Progenitor cell of endocrine pancreas (in vitro differentiated cells): Measurements from ENCODE around the gene GADL1. TPM values are rescaled to one million over a fixed set of nuclear protein-coding genes. Genes with fewer than 3 reads are reported as not detected.

Source experiments
- DNase-seq: peaks from one replicate; pipeline ENCODE4 v3.0.0; 2021; ENCODE audit warnings: low spot score; ENCODE audit not compliant: unreplicated experiment
- H3K27ac Mint-ChIP-seq: 2 replicates; pipeline ENCODE4 v1.8.0; 2021; ENCODE audit warnings: mild to moderate bottlenecking, moderate library complexity, mixed read lengths
- H3K27me3 Mint-ChIP-seq: 2 replicates; pipeline ENCODE4 v1.8.0; 2021; ENCODE audit warnings: mixed read lengths
- H3K36me3 Mint-ChIP-seq: 2 replicates; pipeline ENCODE4 v1.8.0; 2022; ENCODE audit warnings: mixed read lengths; ENCODE audit not compliant: insufficient read depth
- H3K4me1 Mint-ChIP-seq: 2 replicates; pipeline ENCODE4 v1.8.0; 2021; ENCODE audit warnings: low read depth, mixed read lengths
- H3K4me3 Mint-ChIP-seq: 2 replicates; pipeline ENCODE4 v1.8.0; 2021; ENCODE audit warnings: low read depth, mild to moderate bottlenecking, moderate library complexity, mixed read lengths
- H3K9me3 Mint-ChIP-seq: 2 replicates; pipeline ENCODE4 v1.8.0; 2021; ENCODE audit warnings: low read depth, mixed read lengths
- CTCF ChIP-seq: fragments of 200-600 bp; sonication (generic); IDR thresholded peaks from one replicate; pipeline ENCODE4 v1.5.0; 2021; ENCODE audit warnings: antibody characterized with exemption, mild to moderate bottlenecking; ENCODE audit not compliant: unreplicated experiment
- total RNA-seq: library from RNA; stranded (reverse); gene quantifications from 2 replicates; pipeline ENCODE4 v1.2.1, GENCODE V29; 2021

Gene GADL1
- total RNA-seq, 1 donor from 2014 or later, result 1.9 TPM

- H3K4me1 Mint-ChIP-seq, result no peaks in the 10 kb centered on the region
- no peak overlapping the region for H3K4me3 Mint-ChIP-seq
- peaks cover 5% of the 10 kb centered on the region for H3K27me3 Mint-ChIP-seq
- H3K27ac Mint-ChIP-seq, result no peak overlapping the region
- no peaks in the 10 kb centered on the region for H3K36me3 Mint-ChIP-seq
- TF ChIP-seq CTCF, result no peak
- DNase-seq, result no peak
- peaks cover 3% of the 10 kb centered on the region for H3K9me3 Mint-ChIP-seq
Observed at GRCh38 chr3:30886888-30887287, 7.6 kb downstream of the GADL1 start.

GRCh38 chr3:30878862-30879261, 15.6 kb downstream of the GADL1 start:
- peaks cover 3% of the 10 kb centered on the region for H3K27me3 Mint-ChIP-seq
- H3K27ac Mint-ChIP-seq, result no peak overlapping the region
- no peak for DNase-seq
- no peak for TF ChIP-seq CTCF
- peaks cover 16% of the 10 kb centered on the region for H3K9me3 Mint-ChIP-seq
- peaks cover 1% of the 10 kb centered on the region for H3K36me3 Mint-ChIP-seq
- H3K4me3 Mint-ChIP-seq, result no peak overlapping the region
- peaks cover 6% of the 10 kb centered on the region for H3K4me1 Mint-ChIP-seq

DNA sequence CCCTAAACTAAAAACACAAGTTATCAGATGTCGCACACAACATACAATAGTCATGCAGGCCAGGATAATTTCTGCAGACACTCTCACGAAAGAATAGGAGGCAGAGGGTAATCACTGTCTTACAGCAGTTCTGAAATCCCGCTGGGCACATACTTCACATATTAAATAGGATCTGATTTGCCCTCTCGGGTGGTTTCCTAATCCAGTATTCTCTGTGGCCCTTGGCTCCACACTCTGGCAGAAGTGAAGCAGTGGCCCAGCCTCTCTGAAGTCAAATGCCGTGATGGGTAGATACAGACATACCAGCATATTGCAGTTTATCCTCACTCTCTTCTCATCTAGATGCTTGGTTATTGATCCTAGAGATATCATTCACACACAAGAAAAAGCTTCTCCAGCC, 19.0 kb downstream of the GADL1 start:
- no peak overlapping the region for H3K27ac Mint-ChIP-seq
- no peak for TF ChIP-seq CTCF
- H3K27me3 Mint-ChIP-seq, result peaks cover 16% of the 10 kb centered on the region
- peaks cover 7% of the 10 kb centered on the region for H3K9me3 Mint-ChIP-seq
- peaks cover 1% of the 10 kb centered on the region for H3K36me3 Mint-ChIP-seq
- DNase-seq, result no peak
- H3K4me1 Mint-ChIP-seq, result peaks cover 6% of the 10 kb centered on the region
- no peak overlapping the region for H3K4me3 Mint-ChIP-seq

- peaks cover 6% of the 10 kb centered on the region for H3K4me1 Mint-ChIP-seq
- H3K27me3 Mint-ChIP-seq, result peaks cover 16% of the 10 kb centered on the region
- no peaks in the 10 kb centered on the region for H3K36me3 Mint-ChIP-seq
- TF ChIP-seq CTCF, result no peak
- no peak for DNase-seq
- no peak overlapping the region for H3K4me3 Mint-ChIP-seq
- H3K27ac Mint-ChIP-seq, result no peak overlapping the region
- H3K9me3 Mint-ChIP-seq, result no peaks in the 10 kb centered on the region
Observed at GRCh38 chr3:30873671-30874070, 20.8 kb downstream of the GADL1 start.

DNA sequence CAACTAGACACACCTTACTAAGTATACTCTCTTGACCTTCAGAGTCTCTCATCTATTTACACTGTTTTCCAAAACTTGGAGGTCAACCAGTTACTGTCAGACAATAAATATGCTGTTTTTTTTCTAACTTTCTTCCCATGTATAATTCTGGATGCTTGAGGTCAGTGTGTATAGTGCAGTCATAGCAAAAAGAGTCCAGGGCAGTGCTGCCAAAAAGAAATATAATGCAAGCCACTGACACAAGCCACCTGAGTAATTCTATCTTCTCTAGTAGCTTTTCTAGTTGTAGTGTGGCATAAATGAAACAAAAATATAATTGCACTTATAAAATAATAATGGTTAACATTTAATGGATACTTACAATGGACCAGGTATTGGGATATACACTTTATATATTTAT, 21.6 kb downstream of the GADL1 start:
- DNase-seq, result no peak
- no peak for TF ChIP-seq CTCF
- no peaks in the 10 kb centered on the region for H3K36me3 Mint-ChIP-seq
- H3K4me1 Mint-ChIP-seq, result peaks cover 2% of the 10 kb centered on the region
- peaks cover 16% of the 10 kb centered on the region for H3K27me3 Mint-ChIP-seq
- no peaks in the 10 kb centered on the region for H3K9me3 Mint-ChIP-seq
- no peak overlapping the region for H3K4me3 Mint-ChIP-seq
- H3K27ac Mint-ChIP-seq, result no peak overlapping the region
